A204.1 (cell line): ENCODE results near the gene SNAP47.
"Not testable (repeated sequence)": the region's sequence is repeated elsewhere in the genome, so short reads cannot be mapped to it uniquely, and the experiment has no call there.

Experiments used
- FAIRE-seq: peaks from 2 replicates; lab custom pipeline; 2012; peaks lifted over from hg19 to GRCh38; lab: Jason Lieb, UNC

The SNAP47 gene, protein sequence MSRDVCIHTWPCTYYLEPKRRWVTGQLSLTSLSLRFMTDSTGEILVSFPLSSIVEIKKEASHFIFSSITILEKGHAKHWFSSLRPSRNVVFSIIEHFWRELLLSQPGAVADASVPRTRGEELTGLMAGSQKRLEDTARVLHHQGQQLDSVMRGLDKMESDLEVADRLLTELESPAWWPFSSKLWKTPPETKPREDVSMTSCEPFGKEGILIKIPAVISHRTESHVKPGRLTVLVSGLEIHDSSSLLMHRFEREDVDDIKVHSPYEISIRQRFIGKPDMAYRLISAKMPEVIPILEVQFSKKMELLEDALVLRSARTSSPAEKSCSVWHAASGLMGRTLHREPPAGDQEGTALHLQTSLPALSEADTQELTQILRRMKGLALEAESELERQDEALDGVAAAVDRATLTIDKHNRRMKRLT

DNA sequence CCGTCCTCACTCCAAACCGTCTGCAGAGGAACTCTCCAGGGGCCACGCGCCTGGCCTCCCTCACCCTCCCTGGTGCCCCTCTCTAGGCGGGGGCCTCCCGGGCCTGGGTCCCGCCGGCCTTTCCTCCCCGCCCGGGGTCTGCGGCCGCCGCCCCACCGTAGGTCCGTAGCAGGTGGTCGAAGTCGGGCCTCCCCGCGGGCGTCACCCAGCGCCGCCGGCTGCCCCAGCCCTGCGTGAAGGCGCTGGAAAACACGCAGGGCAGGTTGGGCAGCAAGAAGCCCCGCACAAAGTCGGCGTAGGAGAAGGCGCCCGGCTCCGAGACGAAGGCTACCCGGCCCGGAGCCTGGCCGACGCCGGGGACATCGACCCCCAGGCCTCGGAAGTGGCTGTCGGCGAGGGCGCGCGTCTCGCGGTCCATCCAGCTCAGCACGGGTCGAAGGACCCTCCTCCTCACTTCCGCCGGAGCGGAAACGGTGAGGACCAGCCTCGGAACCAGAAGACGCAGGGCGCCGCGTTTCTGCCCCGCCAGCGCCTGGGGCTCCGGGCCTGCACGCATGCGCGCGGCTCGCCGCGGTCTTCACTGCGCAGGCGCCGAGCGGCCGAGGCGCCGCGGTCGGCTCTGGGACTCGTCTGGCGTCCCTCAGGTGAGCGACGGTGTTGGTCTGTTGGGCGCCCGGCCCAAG lies at the start of gene SNAP47, which contains the start of gene JMJD4:
TSS of gene SNAP47 (plus strand) at position 580 of the 683 bp plus-strand sequence. CDS start 12,302 bp downstream, outside the sequence.
TSS of gene JMJD4 (minus strand) at position 447 of the 683 bp plus-strand sequence. CDS start at position 418, 29 bp downstream.
- FAIRE-seq: no peak

DNA sequence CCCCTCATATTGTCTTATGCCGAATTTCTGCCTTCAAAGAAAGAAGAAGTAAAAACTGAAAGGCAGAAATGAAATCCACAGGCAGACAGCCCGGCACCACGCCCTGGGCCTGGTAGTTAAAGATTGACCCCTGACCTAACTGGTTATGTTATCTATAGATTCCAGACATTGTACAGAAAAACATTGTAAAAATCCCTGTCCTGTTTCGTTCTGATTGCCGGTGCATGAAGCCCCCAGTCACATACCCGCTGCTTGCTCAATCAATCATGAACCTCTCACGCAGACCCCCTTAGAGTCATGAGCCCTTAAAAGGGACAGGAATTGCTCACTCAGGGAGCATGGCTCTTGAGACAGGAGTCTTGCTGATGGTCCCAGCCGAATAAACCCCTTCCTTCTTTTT lies 49.4 kb upstream of the SNAP47 start:
- FAIRE-seq: no peak

DNA sequence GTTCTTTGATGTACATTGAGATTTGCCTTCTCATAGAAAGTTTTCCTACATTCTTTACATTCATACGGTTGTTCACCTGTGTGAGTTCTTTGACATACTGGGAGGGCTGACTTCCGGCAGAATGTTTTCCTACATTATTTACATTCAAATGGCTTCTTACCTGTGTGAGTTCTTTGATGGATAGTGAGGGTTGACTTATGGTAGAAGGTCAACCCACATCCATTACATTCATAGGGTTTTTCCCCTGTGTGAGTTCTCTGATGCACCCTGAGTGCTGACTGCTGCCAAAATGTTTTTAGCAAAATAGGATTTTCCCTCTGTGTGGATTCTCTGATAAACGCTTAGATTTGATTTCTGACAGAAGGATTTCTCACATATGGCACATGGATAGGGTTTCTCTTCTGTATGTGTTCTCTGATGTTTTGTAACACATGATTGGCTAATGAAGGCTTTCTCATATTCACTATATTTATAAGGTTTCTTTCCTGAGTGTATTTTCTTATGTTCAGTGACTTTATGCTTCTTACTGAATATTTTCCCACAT lies 37.8 kb upstream of the SNAP47 start:
- no peak for FAIRE-seq

DNA sequence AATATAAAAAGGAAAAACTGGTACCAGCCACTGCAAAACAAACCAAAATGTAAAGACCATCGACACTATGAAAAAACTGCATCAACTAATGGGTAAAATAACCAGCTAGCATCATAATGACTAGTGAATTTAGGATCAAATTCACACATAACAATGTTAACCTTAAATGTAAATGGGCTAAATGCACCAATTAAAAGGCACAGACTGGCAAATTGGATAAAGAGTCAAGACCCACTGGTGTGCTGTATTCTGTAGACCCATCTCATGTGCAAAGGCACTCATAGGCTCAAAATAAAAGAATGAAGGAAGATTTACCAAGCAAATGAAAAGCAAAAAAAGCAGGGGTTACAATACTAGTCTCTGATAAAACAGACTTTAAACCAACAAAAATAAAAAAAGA lies 33.6 kb upstream of the SNAP47 start:
- not testable (repeated sequence) for FAIRE-seq

DNA sequence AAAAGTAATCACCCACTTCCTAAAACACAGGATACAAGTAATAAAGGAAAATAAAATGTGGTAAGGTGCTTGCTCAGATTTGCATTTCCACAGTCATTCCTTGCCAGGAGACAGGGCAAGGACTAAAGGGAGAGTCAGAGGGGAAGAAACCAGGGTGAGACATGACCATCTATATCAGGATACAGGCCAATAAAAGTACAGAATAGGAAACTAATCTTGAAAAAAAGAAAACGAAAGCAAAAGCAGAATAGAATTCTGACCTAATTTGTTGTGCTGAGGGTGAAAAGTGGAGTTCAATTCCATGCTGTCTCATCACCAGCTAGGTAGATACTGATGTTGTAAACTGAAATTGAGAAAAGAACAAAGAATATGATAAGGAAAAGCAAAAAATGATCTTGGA lies 27.4 kb upstream of the SNAP47 start:
- no peak for FAIRE-seq

DNA sequence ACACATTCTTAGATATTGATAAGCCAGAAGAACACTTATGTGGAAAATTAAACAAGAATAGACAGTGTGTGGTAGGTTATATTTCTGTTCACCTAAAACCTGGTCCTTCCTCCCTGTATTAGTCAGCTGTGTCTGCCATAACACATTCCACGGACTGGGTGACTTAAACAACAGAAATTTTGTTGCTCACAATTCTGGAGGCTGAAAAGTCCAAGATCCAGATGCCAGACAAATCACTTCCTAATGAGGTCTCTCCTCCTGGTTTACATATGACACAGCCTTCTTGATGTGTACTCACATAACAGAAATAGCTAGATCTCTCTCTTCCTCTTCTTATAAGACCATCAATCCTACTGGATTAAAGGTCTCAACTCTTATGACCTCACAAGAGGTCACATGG lies 25.8 kb upstream of the SNAP47 start:
- no peak for FAIRE-seq

DNA sequence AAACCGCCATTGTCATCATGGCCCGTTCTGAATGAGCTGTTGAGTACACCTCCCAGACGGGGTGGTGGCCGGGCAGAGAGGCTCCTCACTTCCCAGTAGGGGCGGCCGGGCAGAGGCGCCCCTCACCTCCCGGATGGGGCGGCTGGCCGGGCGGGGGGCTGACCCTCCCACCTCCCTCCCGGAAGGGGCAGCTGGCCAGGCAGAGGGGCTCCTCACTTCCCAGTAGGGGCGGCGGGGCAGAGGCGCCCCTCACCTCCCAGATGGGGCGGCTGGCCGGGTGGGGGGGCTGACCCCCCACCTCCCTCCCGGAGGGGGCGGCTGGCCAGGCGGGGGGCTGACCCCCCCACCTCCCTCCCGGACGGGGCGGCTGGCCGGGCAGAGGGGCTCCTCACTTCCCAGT lies 24.8 kb upstream of the SNAP47 start:
- FAIRE-seq: not testable (repeated sequence)

DNA sequence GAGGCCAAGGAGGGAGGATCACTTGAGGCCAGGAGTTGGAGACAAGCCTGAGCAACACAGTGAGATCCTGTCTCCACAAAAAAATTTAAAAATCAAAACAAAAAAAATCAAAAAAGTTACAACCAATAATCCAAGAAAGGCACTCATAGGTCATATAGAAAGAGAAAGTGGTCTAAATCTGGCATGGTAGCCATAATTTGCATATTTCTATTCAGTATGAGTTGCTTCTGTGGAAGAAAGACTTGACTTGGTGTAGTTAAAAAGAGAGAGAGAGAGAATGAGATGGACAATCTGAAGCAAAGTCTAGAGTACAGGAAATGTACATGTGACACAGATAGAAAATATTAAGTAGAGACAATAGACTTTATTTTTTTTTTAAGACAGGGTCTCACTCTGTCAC lies 22.6 kb upstream of the SNAP47 start:
- FAIRE-seq: no peak

DNA sequence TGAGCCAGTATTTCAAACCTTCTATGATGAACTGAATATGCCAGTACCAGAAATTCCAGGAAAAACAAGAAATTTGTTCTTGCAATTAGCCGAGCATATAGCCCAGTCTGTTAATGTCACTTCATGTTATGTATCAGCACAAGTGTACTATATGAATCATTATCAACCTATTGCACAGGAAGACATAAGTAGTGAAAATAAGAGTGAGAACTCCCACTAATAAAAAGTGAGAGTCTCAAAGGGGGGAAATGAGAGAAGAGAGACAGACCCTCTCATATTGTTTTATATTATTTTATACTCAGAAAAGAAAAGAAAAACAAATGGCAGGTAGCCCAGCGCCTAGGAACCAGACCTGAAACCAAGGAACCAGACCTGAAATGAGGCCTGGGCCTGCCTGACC lies 16.3 kb upstream of the SNAP47 start:
- no peak for FAIRE-seq

DNA sequence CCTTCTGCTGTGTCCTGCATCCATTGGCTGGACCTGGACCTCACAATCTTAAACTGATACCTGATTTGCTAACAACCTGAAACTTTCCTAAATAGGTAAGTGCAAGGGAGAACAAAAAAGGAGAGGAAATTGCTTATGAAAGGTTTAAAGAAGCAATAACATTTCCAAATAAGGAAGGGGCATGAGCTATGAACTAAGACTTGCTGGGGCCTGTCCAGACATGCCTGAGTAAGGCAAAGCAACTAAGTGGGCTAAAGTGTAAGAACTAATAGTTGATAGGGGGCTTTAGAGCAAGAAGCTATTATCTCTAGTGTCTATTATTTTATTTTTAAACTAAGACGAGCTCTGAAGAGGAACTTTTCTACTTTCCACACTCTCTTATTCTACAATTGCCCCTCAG lies 11.8 kb upstream of the SNAP47 start:
- no peak for FAIRE-seq

DNA sequence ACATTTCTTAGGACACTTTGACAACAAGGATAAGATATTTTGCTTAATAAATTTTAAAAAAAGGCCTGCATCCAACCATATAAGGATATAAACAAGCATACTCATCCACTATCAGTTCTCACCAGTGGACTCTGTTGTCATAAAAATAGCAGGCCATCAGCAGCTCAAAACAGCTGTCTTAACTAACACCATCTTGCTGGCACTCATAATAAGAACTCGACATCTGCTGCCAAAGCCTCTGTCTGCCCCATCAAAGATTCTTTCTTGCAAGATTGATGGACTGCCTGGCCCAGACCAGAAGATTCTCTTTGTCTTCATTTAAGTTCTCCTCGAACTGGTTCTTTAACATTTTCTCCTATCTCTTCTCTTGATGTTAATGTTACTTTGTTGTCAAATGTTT lies 10.2 kb upstream of the SNAP47 start:
- FAIRE-seq: no peak

DNA sequence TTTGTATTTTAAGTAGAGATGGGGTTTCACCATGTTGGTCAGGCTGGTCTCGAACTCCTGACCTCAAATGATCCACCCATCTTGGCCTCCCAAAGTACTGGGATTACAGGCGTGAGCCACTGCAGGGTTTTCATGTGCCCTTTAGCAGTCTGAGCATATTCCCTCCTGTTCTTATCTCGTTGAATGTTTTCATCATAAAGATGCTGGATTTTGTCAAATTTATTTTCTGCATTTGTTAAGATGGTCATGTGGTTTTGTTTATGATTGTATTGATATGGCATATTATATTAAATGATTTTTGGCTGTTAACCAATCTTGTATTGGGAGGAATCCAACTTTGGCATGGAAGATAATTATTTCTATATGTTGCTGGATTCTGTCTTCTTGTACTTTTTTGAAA lies 8.9 kb upstream of the SNAP47 start:
- no peak for FAIRE-seq

DNA sequence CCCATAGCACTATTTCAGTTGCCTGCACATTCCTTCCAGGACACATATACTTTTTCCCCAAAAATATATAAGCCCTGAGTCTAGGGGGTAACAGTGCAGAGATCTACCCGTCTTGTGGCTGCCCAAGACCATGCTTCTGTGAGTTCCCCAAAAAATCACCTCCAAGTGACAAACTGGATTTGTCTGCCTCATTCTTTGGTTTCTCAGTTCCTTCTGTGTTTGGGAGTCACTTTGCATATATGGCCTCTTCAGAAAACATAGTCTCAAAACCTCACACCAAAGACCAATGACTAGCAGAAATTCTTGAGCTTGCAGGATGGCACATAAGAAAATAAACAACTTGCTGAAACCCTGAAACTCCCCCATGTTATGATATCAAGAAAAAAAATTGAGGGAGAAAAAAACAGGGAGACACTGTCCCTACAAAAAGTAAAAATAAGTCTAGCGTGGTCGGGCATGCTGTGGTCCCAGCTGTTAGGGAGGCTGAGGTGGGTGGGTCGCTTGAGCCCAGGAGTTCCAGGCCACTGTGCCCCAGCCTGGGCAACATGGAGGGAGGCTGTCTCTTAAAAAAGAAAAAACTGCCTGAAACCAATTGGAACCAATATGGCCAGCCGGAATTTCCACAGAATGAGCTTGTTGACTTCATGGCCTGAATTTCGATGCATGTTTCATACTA lies 8.2 kb upstream of the SNAP47 start:
- no peak for FAIRE-seq

DNA sequence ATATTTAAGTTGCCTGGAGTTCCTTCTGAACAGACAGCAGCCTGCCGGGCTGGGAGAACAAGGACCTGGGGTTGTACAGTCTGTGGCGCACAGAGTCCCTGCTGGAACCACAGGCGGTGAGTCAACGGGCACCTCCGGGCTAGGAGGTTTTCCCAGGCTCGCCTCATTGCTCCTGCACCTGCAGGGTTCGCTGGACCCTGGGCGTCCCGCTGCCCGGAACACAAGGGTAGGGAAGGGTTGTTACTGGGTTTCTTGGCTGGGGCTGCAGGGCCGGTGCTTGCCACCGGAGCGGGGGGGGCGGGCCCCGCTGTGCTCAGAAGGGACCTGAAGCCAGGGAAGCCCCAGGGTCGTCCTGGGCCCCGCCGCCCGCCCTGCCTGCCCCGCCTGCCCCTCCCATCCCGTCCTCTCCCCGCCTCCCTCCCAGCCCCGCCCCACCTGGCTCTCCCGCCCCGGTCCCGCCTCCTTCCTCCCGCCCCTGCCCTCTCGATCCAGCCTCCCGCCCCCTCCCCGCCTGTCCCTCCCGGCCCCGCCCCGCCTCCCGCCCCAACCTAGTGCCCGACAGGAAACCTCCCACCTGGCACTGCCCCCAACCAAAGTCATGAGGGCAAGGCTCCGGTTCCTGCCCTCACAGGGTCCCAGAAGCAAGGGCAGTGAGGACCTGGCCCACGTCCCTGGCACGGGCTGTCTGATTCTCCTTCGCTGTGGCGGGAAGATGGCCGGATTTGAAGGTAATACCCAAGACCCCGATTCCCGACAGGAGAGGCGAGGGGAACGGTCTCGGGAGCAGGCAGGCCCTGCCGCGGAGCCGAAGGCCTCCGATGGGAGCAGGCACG lies 7.0 kb upstream of the SNAP47 start:
- no peak for FAIRE-seq

DNA sequence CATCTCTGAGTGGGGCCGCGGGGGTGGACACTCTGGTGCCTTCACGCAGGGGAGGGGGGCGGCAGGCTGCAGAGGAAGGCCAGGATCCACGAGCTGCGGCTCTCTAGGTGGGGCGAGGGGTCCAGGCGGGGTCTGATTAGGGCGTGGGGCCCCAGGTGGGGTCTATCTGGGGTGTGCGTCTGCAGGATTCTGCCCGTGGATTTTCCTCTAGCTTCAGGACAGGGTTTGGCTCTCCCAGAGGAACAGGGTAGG lies 6.4 kb upstream of the SNAP47 start:
- no peak for FAIRE-seq

DNA sequence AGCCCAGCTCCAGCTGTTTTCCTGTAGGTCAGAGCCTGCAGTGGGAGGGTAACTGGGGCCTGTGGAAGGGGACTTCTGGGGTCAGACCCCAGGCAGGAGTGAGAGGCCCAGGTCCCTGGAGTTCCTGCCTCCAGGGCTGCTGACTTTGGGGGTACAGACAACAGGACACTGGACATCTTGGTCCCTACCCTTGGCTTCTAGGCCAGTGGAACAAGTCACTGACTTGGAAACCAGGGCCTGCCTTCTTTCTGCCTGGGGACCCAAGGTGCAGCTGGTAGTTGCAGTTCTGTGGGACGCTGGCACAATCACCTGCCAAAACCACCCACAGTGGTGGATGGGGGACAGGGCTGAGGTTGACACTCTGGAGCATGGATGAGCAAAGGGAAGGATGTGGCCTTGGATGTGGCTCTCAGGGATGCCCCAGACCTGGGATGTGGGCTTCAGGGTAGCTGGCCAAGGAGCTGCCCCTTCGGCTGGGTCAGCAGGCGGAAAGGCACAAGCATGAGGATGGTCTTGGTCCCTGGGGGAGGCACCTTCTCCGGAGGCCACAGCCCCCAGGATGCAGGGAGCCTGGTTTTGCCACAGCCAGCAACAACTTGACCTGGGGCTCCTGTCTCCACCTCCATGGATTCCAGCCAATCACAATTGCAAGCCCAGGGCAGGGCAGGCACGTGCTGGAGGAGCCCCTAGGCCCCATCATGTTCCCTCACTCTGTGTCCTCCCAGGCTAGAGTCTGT lies 5.9 kb upstream of the SNAP47 start:
- FAIRE-seq: no peak

DNA sequence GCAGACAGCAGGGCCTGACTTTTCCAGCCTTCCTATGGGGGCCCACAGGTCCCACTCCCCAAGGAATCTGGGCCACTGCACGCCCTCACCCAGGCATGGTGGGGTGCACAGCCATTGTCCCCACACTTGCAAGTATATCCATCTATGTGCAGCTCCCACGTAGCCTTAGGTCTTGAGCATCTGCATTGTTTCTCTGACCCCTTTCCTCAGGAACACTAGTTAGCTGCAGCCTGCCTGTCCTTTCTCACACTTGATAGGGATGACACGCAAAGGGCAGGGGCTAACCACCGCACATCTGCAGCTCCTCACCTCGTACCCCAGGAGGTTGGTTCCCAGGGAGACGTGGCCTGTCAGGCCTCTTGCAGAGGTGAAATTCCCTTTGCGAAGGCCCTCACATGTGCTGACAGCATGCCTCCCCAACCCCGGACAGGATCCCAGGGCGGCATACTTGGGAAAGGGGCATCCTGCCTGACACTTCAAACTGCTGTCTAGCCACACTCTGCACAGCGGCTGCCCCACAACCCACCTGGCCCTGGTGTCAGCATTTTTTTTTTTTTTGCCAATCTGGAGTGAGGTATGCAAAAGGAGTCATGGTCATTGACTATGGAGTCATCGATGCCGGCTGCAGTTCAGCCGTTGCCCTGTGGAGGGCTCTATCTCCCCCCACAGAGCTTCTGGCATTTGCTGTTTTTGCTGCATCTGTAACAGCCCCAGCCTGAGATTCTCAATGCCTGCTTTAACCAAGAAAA lies 5.2 kb upstream of the SNAP47 start:
- no peak for FAIRE-seq

DNA sequence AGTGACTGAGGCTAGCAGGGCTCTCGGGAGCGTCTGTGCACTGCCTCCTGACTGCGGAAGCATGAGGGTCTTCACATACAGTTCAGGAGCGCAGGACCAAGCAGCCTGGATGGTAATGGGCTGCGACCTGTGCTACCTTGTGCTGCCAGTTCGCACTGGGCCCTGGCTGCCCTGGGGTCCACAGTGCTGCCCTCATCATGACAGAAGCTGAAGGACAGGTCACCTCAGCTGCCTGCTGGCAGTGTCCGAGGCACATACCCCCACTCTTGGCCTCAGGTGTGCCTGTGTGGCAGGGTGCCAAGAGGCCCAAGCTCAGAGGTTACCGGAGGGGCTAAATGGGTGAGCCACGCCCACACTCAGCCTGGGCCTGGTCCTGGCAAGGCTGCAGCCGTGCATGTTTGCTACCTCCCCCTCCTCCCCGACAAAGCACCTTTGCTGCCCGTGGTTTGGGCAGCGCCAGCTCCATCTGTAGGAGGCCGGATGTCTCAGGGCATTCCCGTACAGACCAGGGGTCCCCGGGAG lies 4.5 kb upstream of the SNAP47 start:
- FAIRE-seq: no peak

DNA sequence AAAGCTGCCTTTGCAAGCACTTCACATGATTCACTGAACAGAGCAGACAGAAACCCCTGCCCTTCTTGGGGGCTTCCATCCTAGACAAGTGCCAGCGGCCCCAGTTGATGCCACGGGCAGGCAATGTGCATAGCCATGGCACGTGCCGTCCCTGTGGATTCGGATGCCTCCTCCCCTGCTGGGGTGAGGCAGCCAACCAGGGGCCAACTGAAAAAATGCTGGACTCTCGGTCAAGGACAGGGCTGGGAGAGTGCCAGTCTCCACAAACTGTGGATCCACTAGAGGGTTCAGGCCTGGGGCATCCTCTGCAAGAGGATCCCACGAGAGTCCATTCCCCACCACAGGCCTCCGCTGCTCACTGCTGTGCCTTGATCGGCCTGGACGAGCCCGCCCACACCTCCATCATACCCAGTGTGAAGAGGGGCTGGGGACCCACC lies 4.0 kb upstream of the SNAP47 start:
- no peak for FAIRE-seq
